NCI-H524 (cell line): ENCODE results near the gene PARK7.

Experiments used
- DNase-seq, 2 experiments: peaks; one replicate each; lab custom pipeline; 2025; lab: John Stamatoyannopoulos, UW

Gene PARK7

DNA sequence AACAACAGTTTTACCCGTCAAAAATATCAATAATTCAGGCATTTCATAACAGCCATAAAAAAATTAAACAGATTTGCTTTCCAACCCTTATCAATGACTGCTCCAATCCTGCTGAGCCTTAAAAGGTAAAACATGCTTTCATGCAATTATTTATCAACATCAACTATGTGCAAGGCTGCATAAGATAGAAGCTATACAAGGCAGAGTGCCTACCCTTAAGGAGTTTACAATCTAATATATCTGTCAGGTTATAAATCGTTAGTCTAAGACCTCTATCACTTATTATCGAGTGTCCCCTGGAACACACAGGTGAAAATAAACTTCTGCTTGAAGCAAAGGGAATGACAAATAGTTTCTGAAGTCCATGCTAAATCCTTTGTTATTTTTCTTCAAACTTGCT lies 62.8 kb downstream of the PARK7 start:
- DNase-seq, result no peak

DNA sequence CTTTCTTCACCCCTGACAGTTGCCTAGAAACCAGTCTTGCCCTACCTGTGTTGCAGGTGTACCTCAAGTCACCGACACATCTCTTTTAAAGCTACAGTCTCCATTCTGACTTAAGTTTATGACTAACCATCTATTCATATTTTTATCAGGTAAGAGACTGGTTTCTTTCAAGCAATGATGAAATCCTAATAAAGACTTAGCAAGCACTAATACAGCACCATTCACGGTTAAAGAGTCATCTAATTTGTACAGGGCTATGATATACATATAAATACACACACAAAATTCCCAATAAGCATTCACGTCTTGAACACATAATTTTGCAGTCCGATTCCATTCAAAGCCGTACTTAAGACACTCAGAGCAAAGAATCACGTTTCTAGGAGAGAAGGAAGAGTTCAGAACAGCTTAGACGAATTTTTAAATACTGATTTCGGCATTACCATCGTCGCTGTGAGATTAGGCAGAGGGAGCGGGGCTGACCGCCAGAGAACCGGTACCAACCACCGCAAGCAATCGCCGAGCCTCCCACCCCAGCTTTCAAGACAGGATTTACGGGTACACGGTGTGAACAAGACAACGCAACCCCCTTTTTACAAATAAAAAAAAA lies 63.7 kb downstream of the PARK7 start:
- DNase-seq, result no peak

DNA sequence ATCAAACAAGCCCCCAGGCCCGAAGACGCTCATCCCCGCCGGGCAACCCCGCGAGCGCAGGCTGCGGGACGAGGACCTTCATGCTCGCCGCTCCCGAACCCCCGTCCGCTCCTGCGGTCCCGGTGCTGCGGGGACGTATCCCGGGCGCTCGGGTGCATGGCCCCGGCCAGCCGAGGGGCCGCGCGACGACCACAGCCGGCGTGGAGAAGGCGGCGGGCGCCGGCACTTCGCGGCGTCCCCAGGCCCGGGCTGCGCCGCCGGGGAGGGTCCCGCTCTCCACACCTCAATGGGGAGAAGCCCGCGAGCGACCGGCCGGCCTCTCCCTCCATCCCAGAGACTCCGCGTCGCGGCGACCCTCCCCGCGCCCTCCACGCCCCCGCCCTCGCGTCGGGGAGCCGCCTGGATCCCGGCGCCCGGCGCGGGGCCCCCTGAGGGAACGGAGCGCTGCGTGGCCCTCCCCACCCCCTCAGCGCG lies 64.2 kb downstream of the PARK7 start:
- DNase-seq, result no peak

DNA sequence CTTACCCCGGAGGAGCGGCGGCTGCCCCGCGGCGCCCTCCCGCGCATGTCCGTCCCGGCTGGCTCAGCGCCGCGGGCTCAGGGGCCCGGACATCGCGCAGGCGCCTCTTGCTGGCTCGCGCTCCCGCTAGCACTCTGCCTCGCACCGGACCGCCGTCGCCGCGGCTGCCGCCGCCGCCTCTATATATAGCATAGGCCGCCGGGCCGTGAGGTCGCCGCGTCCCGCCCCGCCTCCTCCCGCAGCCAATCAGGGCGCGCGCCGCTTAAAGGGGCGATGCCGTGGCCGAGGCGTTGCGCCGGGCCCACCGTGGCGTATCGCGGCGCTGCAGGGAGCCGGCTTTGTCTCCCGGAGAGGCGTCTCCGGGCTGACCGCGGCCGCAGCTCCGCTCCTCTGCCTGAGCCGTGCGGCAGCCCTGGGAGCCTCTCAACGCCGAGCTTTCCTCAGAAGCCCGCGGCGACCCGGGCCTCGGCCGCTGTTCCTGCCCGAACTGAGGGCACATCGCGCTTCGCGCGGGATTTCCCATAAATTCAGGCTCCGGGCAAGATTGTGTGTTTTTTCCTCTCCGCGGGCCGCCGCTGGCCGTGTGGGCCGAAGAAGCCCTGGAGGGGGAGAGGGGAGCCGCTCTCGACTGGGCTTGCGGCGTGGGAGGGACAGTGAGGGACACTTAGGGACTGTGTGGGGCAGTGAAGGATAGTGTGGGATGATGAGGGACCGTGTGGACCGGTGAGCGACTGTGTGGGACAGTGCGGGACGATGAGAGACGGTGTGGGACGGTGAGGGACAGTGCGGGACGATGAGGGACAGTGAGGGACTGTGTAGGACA lies 64.9 kb downstream of the PARK7 start, which contains the start of gene ERRFI1:
Gene ERRFI1 (minus strand): TSS at position 157 of the 823 bp plus-strand sequence. CDS start 10,690 bp downstream, outside the sequence.
- peak; percentile 58 to 87 for DNase-seq

DNA sequence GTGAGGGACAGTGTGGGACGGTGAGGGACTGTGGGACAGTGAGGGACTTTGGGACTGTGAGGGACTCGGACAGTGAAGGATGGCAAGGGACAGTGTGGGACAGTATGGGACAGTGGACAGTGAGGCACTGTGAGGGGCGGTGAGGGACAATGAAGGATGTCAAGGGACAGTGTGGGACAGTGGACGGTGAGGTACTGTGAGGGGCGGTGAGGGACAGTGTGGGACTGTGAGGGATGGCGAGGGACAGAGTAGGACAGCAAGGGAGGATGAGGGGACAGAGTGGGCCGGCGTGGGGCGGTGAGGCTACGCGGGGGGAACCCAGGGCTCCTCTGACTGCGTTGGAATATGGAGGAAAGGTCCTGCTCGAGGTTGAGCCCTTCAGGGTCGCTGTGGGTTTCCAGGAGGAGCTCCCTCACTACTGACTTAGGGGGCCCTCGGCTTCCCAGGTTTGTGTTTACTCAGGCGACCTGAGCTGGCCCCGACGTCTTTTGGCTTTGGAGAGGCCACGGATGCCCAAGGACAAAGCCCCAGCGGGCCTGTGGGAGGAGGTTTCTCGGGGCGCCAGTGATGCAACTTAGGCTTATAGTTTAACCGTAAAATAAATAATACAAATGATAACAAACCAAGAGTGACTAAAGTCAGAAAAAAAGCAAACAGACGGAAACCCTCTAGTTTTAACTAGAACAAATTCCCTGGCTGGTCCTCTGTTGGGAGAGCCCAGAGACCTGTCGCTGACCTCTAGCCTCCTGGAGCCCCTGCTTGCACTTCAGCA lies 65.7 kb downstream of the PARK7 start:
- no peak for DNase-seq

DNA sequence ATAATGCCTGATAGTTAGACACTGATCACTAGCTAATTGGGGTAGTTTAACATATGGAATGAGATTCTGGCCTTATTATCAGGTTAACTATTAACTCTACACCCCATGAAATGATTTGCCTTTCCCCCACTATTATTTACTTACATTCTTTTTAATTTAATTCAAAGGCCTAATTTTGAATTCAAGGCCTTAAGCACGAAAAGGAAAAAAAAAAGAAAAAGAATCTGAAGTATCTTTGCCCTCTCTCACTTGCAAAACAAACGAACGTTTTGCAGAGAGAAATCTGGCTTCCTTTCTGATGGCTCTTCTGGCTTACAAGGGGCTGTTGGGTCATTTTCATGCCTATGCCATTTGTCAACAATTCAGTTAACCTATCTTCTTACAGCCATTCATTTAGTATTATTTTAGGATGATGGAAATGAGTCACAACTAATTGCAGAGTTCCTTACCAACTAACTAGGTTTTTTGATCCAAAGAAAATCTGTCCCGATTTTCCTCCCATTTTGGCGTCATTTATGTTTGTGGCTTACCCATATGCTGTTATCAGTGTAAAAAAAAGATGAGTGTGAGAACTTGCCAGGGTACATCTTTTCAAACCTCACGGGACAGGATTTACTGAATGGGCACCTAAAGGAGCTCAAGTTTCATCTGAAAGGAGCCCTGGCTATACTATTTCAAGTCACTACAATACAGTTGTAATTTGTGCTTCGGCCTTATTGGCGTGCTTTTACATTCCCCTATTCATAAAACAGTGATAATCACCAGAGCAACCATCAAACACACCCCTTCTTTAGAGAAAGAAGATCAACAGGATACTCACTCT lies 66.4 kb downstream of the PARK7 start:
- no peak for DNase-seq

DNA sequence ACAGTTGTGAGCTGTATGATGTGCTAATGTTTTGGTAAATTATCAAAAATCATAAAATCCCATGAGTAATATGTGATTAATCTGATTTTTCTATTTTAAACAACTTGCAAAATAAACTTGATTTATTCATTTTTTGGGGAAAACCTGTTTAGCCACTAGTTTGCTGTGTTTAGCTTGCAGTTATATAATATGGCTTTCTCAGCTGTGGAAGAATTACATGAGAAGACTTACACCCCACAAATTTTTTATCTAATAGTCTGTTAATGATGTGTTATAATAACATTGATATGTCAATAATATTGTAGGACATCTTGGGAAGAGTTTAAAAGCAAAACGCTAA lies 67.0 kb downstream of the PARK7 start:
- no peak for DNase-seq

DNA sequence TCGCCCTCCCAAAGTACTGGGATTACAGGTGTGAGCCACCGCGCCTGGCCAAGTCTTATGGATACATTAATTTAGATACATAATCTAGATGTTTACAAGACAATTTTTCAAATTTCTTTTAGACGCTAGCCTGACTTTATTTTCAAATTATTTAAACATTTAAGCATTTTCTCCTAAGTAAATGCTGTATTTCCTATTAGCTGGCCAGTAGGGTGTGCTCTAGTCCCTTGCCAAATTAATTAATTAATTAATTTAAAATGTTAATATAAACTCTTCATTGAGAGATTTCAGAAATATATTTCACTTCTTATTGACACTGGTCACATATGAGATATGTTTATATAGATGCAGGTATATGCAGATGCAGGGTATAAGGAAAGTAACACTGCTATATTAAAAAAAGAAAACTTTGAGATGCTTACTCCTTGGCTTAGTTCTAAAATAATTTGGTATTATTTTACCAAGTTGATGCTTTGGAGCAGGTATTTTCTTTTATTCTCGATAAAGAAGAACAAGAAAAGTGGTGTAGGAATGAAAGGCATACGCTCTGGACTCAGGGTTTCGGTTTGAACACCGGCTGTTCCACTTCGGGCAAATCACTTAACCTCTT lies 69.8 kb downstream of the PARK7 start:
- DNase-seq, result peak in 1 of 2 experiments; percentile 21

DNA sequence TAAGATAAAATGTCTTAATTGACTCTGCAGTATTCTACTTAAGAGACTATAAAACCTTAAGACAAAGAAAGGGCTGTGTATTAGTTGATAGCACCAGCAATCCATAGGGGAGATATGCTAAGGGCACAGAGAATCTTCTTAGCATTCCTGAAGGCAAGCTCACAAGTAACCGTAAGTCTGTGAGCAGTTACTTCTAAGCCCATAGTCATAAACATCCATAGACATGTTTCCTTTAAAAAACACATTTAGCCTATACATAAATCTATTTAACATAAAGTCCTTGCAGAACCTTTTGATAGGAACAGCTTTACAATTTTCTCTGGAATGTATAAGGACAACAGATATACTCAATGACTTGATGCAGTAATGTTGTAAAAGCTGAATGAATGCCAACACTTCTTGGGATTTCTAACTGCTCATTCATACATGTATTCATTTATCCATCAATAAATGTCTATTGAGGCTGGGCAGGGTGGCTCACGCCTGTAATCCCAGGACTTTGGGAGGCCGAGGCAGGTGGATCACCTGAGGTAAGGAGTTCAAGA lies 70.9 kb downstream of the PARK7 start:
- DNase-seq, result no peak

DNA sequence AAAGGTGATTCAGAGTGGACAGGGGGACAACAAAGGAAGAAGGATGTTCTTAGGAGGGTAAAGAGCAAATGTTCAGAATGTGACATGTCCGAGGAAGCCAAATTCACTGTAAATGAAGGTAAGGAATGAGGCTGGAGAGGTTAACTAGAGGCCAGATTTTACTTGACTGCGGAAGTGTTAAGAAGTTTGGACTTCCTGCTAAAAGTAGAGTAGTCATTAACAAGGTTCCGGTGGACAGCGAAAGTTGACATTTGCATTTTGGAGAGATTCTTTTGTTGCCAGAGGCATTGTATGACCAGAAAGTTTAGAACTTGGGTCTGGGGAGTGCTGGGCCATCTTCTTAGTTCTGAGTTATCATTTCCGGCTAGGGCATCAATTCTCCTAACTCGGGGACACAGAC lies 71.8 kb downstream of the PARK7 start:
- no peak for DNase-seq
